Measurements from ENCODE around the gene GNG3.
"Not testable (repeated sequence)": the region's sequence is repeated elsewhere in the genome, so short reads cannot be mapped to it uniquely, and the experiment has no call there.

Gene GNG3

GRCh38 chr11:62702246-62702645, 5.2 kb upstream of the GNG3 start:
- Mint-ChIP-seq H3K4me1 (ENCODE audit: low read depth in 2 of 2) (peaks cover 13 to 15% of the 10 kb centered on the region in 2 donors), H3K36me3 (ENCODE audit: insufficient read depth) (peaks cover 28% of the 10 kb centered on the region), H3K9me3 (no peaks in the 10 kb centered on the region), H3K27me3 (no peaks in the 10 kb centered on the region), H3K4me3 (no peak overlapping the region), H3K27ac (no peak overlapping the region)
- DNase-seq (no peak), ATAC-seq (replicated peaks) (no peak)

GRCh38 chr11:62703921-62704320, 3.6 kb upstream of the GNG3 start:
- not testable (repeated sequence) for H3K27ac Mint-ChIP-seq; ATAC-seq (replicated peaks); H3K9me3 Mint-ChIP-seq; H3K27me3 Mint-ChIP-seq; DNase-seq
- H3K36me3 Mint-ChIP-seq (ENCODE audit: insufficient read depth): peaks cover 25% of the 10 kb centered on the region
- H3K4me1 Mint-ChIP-seq (ENCODE audit: low read depth in 2 of 2): peaks cover 18 to 22% of the 10 kb centered on the region in 2 donors
- H3K4me3 Mint-ChIP-seq: peak overlapping the region in 1 of 2 donors; percentile 8

- Mint-ChIP-seq H3K4me1 (ENCODE audit: low read depth in 2 of 2) (peaks cover 29 to 35% of the 10 kb centered on the region in 2 donors), H3K36me3 (ENCODE audit: insufficient read depth) (peaks cover 40% of the 10 kb centered on the region), H3K27me3 (no peaks in the 10 kb centered on the region), H3K9me3 (no peaks in the 10 kb centered on the region), H3K27ac (peak overlapping the region; percentile 90), H3K4me3 (peak overlapping the region; percentile 88 to 89)
- ATAC-seq (replicated peaks) (no peak), DNase-seq (no peak)
Observed at GRCh38 chr11:62705413-62705812, 2.1 kb upstream of the GNG3 start.

GRCh38 chr11:62705880-62706849, 1.3 kb upstream of the GNG3 start:
- peak; percentile 67 for ATAC-seq (replicated peaks)
- H3K27me3 Mint-ChIP-seq: no peaks in the 10 kb centered on the region
- H3K9me3 Mint-ChIP-seq: no peaks in the 10 kb centered on the region
- DNase-seq: peak; percentile 88 to 92 (median 90)
- peak overlapping the region; percentile 88 to 89 for H3K4me3 Mint-ChIP-seq
- peaks cover 29 to 35% of the 10 kb centered on the region in 2 donors for H3K4me1 Mint-ChIP-seq (ENCODE audit: low read depth in 2 of 2)
- peaks cover 48% of the 10 kb centered on the region for H3K36me3 Mint-ChIP-seq (ENCODE audit: insufficient read depth)
- peak overlapping the region; percentile 90 for H3K27ac Mint-ChIP-seq

- Mint-ChIP-seq H3K4me3 (peak overlapping the region; percentile 88 to 89), H3K9me3 (no peaks in the 10 kb centered on the region), H3K4me1 (ENCODE audit: low read depth in 2 of 2) (peaks cover 29 to 35% of the 10 kb centered on the region in 2 donors), H3K36me3 (ENCODE audit: insufficient read depth) (peaks cover 51% of the 10 kb centered on the region), H3K27ac (peak overlapping the region in 1 of 2 donors; percentile 32), H3K27me3 (no peaks in the 10 kb centered on the region)
- ATAC-seq (replicated peaks) (no peak), DNase-seq (no peak)
Observed at GRCh38 chr11:62706850-62707247, 627 bp upstream of the GNG3 start.

- DNase-seq: no peak
- Mint-ChIP-seq H3K36me3 (ENCODE audit: insufficient read depth) (peaks cover 64% of the 10 kb centered on the region), H3K4me1 (ENCODE audit: low read depth in 2 of 2) (peaks cover 31 to 35% of the 10 kb centered on the region in 2 donors), H3K4me3 (peak overlapping the region; percentile 87 to 90), H3K9me3 (no peaks in the 10 kb centered on the region), H3K27me3 (no peaks in the 10 kb centered on the region), H3K27ac (peak overlapping the region; percentile 94 to 95)
- no peak for ATAC-seq (replicated peaks)
Observed at GRCh38 chr11:62708392-62708791, 916 bp downstream of the GNG3 start.

- H3K9me3 Mint-ChIP-seq: no peaks in the 10 kb centered on the region
- ATAC-seq (replicated peaks) (peak; percentile 13), DNase-seq (peak in 1 of 3 experiments; percentile 24)
- H3K27ac Mint-ChIP-seq: peak overlapping the region; percentile 94 to 95
- H3K4me3 Mint-ChIP-seq: peak overlapping the region; percentile 87 to 90
- H3K27me3 Mint-ChIP-seq: no peaks in the 10 kb centered on the region
- peaks cover 35% of the 10 kb centered on the region in 2 donors for H3K4me1 Mint-ChIP-seq (ENCODE audit: low read depth in 2 of 2)
- peaks cover 68% of the 10 kb centered on the region for H3K36me3 Mint-ChIP-seq (ENCODE audit: insufficient read depth)
Observed at GRCh38 chr11:62708793-62709192, 1.3 kb downstream of the GNG3 start.

GRCh38 chr11:62709247-62710000, 1.9 kb downstream of the GNG3 start:
- peaks cover 35 to 37% of the 10 kb centered on the region in 2 donors for H3K4me1 Mint-ChIP-seq (ENCODE audit: low read depth in 2 of 2)
- H3K27me3 Mint-ChIP-seq: no peaks in the 10 kb centered on the region
- DNase-seq (peak; percentile 96 to 97 (median 96)), ATAC-seq (replicated peaks) (peak; percentile 76)
- H3K36me3 Mint-ChIP-seq (ENCODE audit: insufficient read depth): peaks cover 73% of the 10 kb centered on the region
- H3K27ac Mint-ChIP-seq: peak overlapping the region; percentile 94 to 95
- H3K9me3 Mint-ChIP-seq: no peaks in the 10 kb centered on the region
- peak overlapping the region; percentile 87 to 90 for H3K4me3 Mint-ChIP-seq

- ATAC-seq (replicated peaks): no peak
- Mint-ChIP-seq H3K36me3 (ENCODE audit: insufficient read depth) (peaks cover 79% of the 10 kb centered on the region), H3K27ac (peak overlapping the region; percentile 94 to 95), H3K4me1 (ENCODE audit: low read depth in 2 of 2) (peaks cover 35 to 38% of the 10 kb centered on the region in 2 donors), H3K9me3 (no peaks in the 10 kb centered on the region), H3K27me3 (no peaks in the 10 kb centered on the region), H3K4me3 (peak overlapping the region; percentile 87 to 90)
- DNase-seq: no peak
Observed at GRCh38 chr11:62710001-62710345, 2.5 kb downstream of the GNG3 start.

GRCh38 chr11:62712276-62712812, 4.9 kb downstream of the GNG3 start:
- Mint-ChIP-seq H3K36me3 (ENCODE audit: insufficient read depth) (peaks cover 86% of the 10 kb centered on the region), H3K4me1 (ENCODE audit: low read depth in 2 of 2) (peaks cover 20 to 30% of the 10 kb centered on the region in 2 donors)
- DNase-seq: no peak

GRCh38 chr11:62712861-62713260, 5.4 kb downstream of the GNG3 start:
- H3K4me3 Mint-ChIP-seq: no peak overlapping the region
- peaks cover 19 to 31% of the 10 kb centered on the region in 2 donors for H3K4me1 Mint-ChIP-seq (ENCODE audit: low read depth in 2 of 2)
- no peak for DNase-seq
- peaks cover 91% of the 10 kb centered on the region for H3K36me3 Mint-ChIP-seq (ENCODE audit: insufficient read depth)
- peak overlapping the region in 1 of 2 donors; percentile 61 for H3K27ac Mint-ChIP-seq
- no peaks in the 10 kb centered on the region for H3K9me3 Mint-ChIP-seq
- ATAC-seq (replicated peaks): no peak
- H3K27me3 Mint-ChIP-seq: no peaks in the 10 kb centered on the region

More at GRCh38 chr11:62712276-62712812, 4.9 kb downstream of the GNG3 start:
- H3K27ac Mint-ChIP-seq: peak overlapping the region in 1 of 2 donors; percentile 61
- no peak overlapping the region for H3K4me3 Mint-ChIP-seq
- no peaks in the 10 kb centered on the region for H3K9me3 Mint-ChIP-seq
- H3K27me3 Mint-ChIP-seq: no peaks in the 10 kb centered on the region
- no peak for ATAC-seq (replicated peaks)

GRCh38 chr11:62713343-62713742, 5.9 kb downstream of the GNG3 start:
- no peak for ATAC-seq (replicated peaks)
- peaks cover 96% of the 10 kb centered on the region for H3K36me3 Mint-ChIP-seq (ENCODE audit: insufficient read depth)
- no peak overlapping the region for H3K4me3 Mint-ChIP-seq
- H3K27me3 Mint-ChIP-seq: no peaks in the 10 kb centered on the region
- no peak overlapping the region for H3K27ac Mint-ChIP-seq
- H3K4me1 Mint-ChIP-seq (ENCODE audit: low read depth in 2 of 2): peaks cover 17 to 36% of the 10 kb centered on the region in 2 donors
- no peaks in the 10 kb centered on the region for H3K9me3 Mint-ChIP-seq
- DNase-seq: no peak
